ENCODE results near the gene FYN.

FYN gene

GRCh38 chr6:111662794-111663593 is 210.3 kb downstream of the FYN start:
- DNase-seq (ENCODE audit: insufficient read length) (no peak), FAIRE-seq (no peak)
- TF ChIP-seq POLR2A (IDR thresholded peaks at IDR 0.05; ENCODE audit: low read depth, low read length): no peak
- TF ChIP-seq TAF1 (IDR thresholded peaks at IDR 0.05; ENCODE audit: borderline replicate concordance, low read depth, low read length): no peak
- no peak for TF ChIP-seq POLR2AphosphoS5 (IDR thresholded peaks at IDR 0.05; ENCODE audit: low read depth, low read length)

GRCh38 chr6:111662072-111662793 is 211.0 kb downstream of the FYN start:
- DNase-seq (ENCODE audit: insufficient read length) (no peak), FAIRE-seq (no peak)
- TF ChIP-seq POLR2AphosphoS5 (IDR thresholded peaks at IDR 0.05; ENCODE audit: low read depth, low read length) (no peak), TAF1 (IDR thresholded peaks at IDR 0.05; ENCODE audit: borderline replicate concordance, low read depth, low read length) (no peak), POLR2A (IDR thresholded peaks at IDR 0.05; ENCODE audit: low read depth, low read length) (no peak)

GRCh38 chr6:111661541-111662061 is 211.7 kb downstream of the FYN start:
- no peak for TF ChIP-seq TAF1 (IDR thresholded peaks at IDR 0.05; ENCODE audit: borderline replicate concordance, low read depth, low read length)
- TF ChIP-seq POLR2A (IDR thresholded peaks at IDR 0.05; ENCODE audit: low read depth, low read length): no peak
- TF ChIP-seq POLR2AphosphoS5 (IDR thresholded peaks at IDR 0.05; ENCODE audit: low read depth, low read length): no peak
- no peak for DNase-seq (ENCODE audit: insufficient read length)
- FAIRE-seq: no peak

GRCh38 chr6:111660531-111660930 is 212.7 kb downstream of the FYN start:
- FAIRE-seq (no peak), DNase-seq (ENCODE audit: insufficient read length) (no peak)
- TF ChIP-seq POLR2A (IDR thresholded peaks at IDR 0.05; ENCODE audit: low read depth, low read length) (no peak), TAF1 (IDR thresholded peaks at IDR 0.05; ENCODE audit: borderline replicate concordance, low read depth, low read length) (no peak), POLR2AphosphoS5 (IDR thresholded peaks at IDR 0.05; ENCODE audit: low read depth, low read length) (no peak)

- TF ChIP-seq TAF1 (IDR thresholded peaks at IDR 0.05; ENCODE audit: borderline replicate concordance, low read depth, low read length) (no peak), POLR2AphosphoS5 (IDR thresholded peaks at IDR 0.05; ENCODE audit: low read depth, low read length) (no peak), POLR2A (IDR thresholded peaks at IDR 0.05; ENCODE audit: low read depth, low read length) (no peak)
- FAIRE-seq (no peak), DNase-seq (ENCODE audit: insufficient read length) (no peak)
Observed at GRCh38 chr6:111658462-111659154, 214.6 kb downstream of the FYN start.

GRCh38 chr6:111657146-111657545 is 216.1 kb downstream of the FYN start:
- FAIRE-seq (no peak), DNase-seq (ENCODE audit: insufficient read length) (no peak)
- TF ChIP-seq POLR2AphosphoS5 (IDR thresholded peaks at IDR 0.05; ENCODE audit: low read depth, low read length) (no peak), POLR2A (IDR thresholded peaks at IDR 0.05; ENCODE audit: low read depth, low read length) (no peak), TAF1 (IDR thresholded peaks at IDR 0.05; ENCODE audit: borderline replicate concordance, low read depth, low read length) (no peak)

GRCh38 chr6:111653979-111654378 is 219.3 kb downstream of the FYN start:
- DNase-seq (ENCODE audit: insufficient read length) (no peak), FAIRE-seq (no peak)
- TF ChIP-seq TAF1 (IDR thresholded peaks at IDR 0.05; ENCODE audit: borderline replicate concordance, low read depth, low read length): no peak
- no peak for TF ChIP-seq POLR2A (IDR thresholded peaks at IDR 0.05; ENCODE audit: low read depth, low read length)
- TF ChIP-seq POLR2AphosphoS5 (IDR thresholded peaks at IDR 0.05; ENCODE audit: low read depth, low read length): no peak

GRCh38 chr6:111653434-111653833 is 219.8 kb downstream of the FYN start:
- no peak for DNase-seq (ENCODE audit: insufficient read length)
- TF ChIP-seq TAF1 (IDR thresholded peaks at IDR 0.05; ENCODE audit: borderline replicate concordance, low read depth, low read length): no peak
- no peak for TF ChIP-seq POLR2AphosphoS5 (IDR thresholded peaks at IDR 0.05; ENCODE audit: low read depth, low read length)
- no peak for TF ChIP-seq POLR2A (IDR thresholded peaks at IDR 0.05; ENCODE audit: low read depth, low read length)
- no peak for FAIRE-seq

GRCh38 chr6:111652156-111652555 is 221.1 kb downstream of the FYN start:
- DNase-seq (ENCODE audit: insufficient read length) (no peak), FAIRE-seq (no peak)
- TF ChIP-seq POLR2A (IDR thresholded peaks at IDR 0.05; ENCODE audit: low read depth, low read length) (no peak), POLR2AphosphoS5 (IDR thresholded peaks at IDR 0.05; ENCODE audit: low read depth, low read length) (no peak), TAF1 (IDR thresholded peaks at IDR 0.05; ENCODE audit: borderline replicate concordance, low read depth, low read length) (no peak)

- FAIRE-seq (no peak), DNase-seq (ENCODE audit: insufficient read length) (no peak)
- TF ChIP-seq POLR2AphosphoS5 (IDR thresholded peaks at IDR 0.05; ENCODE audit: low read depth, low read length) (no peak), TAF1 (IDR thresholded peaks at IDR 0.05; ENCODE audit: borderline replicate concordance, low read depth, low read length) (no peak), POLR2A (IDR thresholded peaks at IDR 0.05; ENCODE audit: low read depth, low read length) (no peak)
Observed at GRCh38 chr6:111651185-111652034, 221.8 kb downstream of the FYN start.
